OCI-LY1 (cell line): ENCODE data around the gene ATP9B.

Experiments
- CTCF ChIP-seq: fragments of 200-600 bp; sonication (generic), shearing (Covaris generic); IDR thresholded peaks from 2 replicates; pipeline ENCODE4 v1.5.1; 2017; ENCODE audit warnings: mild to moderate bottlenecking, antibody characterized with exemption, low read length, moderate library complexity, mixed read lengths
- EZH2 ChIP-seq: fragments of 200-600 bp; sonication (generic), shearing (Covaris generic); IDR thresholded peaks from 2 replicates; pipeline ENCODE4 v1.8.0; 2017; ENCODE audit warnings: borderline replicate concordance, mixed run types, mild to moderate bottlenecking, antibody characterized with exemption, low read length, moderate library complexity, mixed read lengths

- no peak for TF ChIP-seq EZH2
- no peak for TF ChIP-seq CTCF
These were observed 23.7 kb downstream of the ATP9B start for GRCh38 chr18:79092874-79093273.
